Smooth muscle cell (in vitro differentiated cells): Measurements from ENCODE around the gene SYCP1. TPM values are rescaled to one million over a fixed set of nuclear protein-coding genes. Genes with fewer than 3 reads are reported as not detected.

Experiments used
- DNase-seq: peaks from one replicate; lab custom pipeline; 2025; ENCODE audit not compliant: unreplicated experiment; lab: John Stamatoyannopoulos, UW
- H2AFZ ChIP-seq: fragments of 200-600 bp; sonication (generic); 2 replicates; pipeline ENCODE4 v1.6.0; 2016; ENCODE audit warnings: antibody characterized with exemption, low read depth, mild to moderate bottlenecking
- H3F3A ChIP-seq: fragments of 200-600 bp; sonication (generic); 2 replicates; pipeline ENCODE4 v1.6.0; 2017; ENCODE audit warnings: antibody characterized with exemption, low read depth
- H3K27ac ChIP-seq: fragments of 200-600 bp; sonication (generic); 2 replicates; pipeline ENCODE4 v1.5.1; 2016; ENCODE audit warnings: low read depth, mild to moderate bottlenecking
- H3K27me3 ChIP-seq: fragments of 200-600 bp; sonication (generic); 2 replicates; pipeline ENCODE4 v1.6.1; 2016; ENCODE audit warnings: low read depth, mild to moderate bottlenecking
- H3K36me3 ChIP-seq: fragments of 200-600 bp; sonication (generic); 2 replicates; pipeline ENCODE4 v1.5.1; 2016; ENCODE audit warnings: low read depth
- H3K4me1 ChIP-seq: fragments of 200-600 bp; sonication (generic); 2 replicates; pipeline ENCODE4 v1.5.1; 2016; ENCODE audit warnings: low read depth
- H3K4me2 ChIP-seq: fragments of 200-600 bp; sonication (generic); 2 replicates; pipeline ENCODE4 v1.6.0; 2016; ENCODE audit warnings: mild to moderate bottlenecking
- H3K4me3 ChIP-seq: fragments of 200-600 bp; sonication (generic); 2 replicates; pipeline ENCODE4 v1.5.1; 2016; ENCODE audit warnings: mild to moderate bottlenecking
- H3K79me2 ChIP-seq: fragments of 200-600 bp; sonication (generic); 2 replicates; pipeline ENCODE4 v1.6.0; 2016; ENCODE audit warnings: low read depth, mild to moderate bottlenecking
- H3K9ac ChIP-seq: fragments of 200-600 bp; sonication (generic); 2 replicates; pipeline ENCODE4 v1.6.0; 2016; ENCODE audit warnings: low read depth
- H3K9me3 ChIP-seq: fragments of 200-600 bp; sonication (generic); replicated peaks from 2 replicates; pipeline ENCODE4 v1.5.1; 2016; ENCODE audit warnings: low read depth
- H4K20me1 ChIP-seq: fragments of 200-600 bp; sonication (generic); 2 replicates; pipeline ENCODE4 v1.6.0; 2016; ENCODE audit warnings: low read depth
- CTCF ChIP-seq: fragments of 200-600 bp; sonication (generic); IDR thresholded peaks from 2 replicates; pipeline ENCODE4 v1.5.1; 2017; ENCODE audit warnings: borderline replicate concordance, mild to moderate bottlenecking, antibody characterized with exemption; ENCODE audit not compliant: insufficient read depth, poor library complexity, severe bottlenecking
- WGBS: methylation state at CpG from one replicate; pipeline ENCODE4 v1.1.7; 2016; ENCODE audit warnings: low lambda C conversion rate; 5-methylcytosine and 5-hydroxymethylcytosine counted together
- polyA plus RNA-seq: library from polyadenylated mRNA; unstranded; fragments of >200 nt; fragmentation: Nextera tagmentation; extraction: Ambion mirVana; gene quantifications from 2 replicates; pipeline ENCODE4 v1.2.1, GENCODE V29; 2016
- total RNA-seq: library from RNA; depleted of rRNA; stranded (reverse); fragments of >200 nt; gene quantifications from 2 replicates; pipeline ENCODE4 v1.2.3, GENCODE V29; 2014

SYCP1 gene
- total and polyA plus RNA-seq, 2 experiments from 2014 or later = not detected

GRCh38 chr1:114927401-114927800, 72.7 kb downstream of the SYCP1 start:
- Histone ChIP-seq H3K4me2 (no peak overlapping the region), H2AFZ (no peak overlapping the region), H3K4me1 (no peaks in the 10 kb centered on the region), H3F3A (no peaks in the 10 kb centered on the region), H3K9ac (no peak overlapping the region), H3K36me3 (no peaks in the 10 kb centered on the region), H3K9me3 (no peaks in the 10 kb centered on the region), H3K79me2 (no peaks in the 10 kb centered on the region), H3K27me3 (no peaks in the 10 kb centered on the region), H3K4me3 (no peak overlapping the region), H4K20me1 (no peaks in the 10 kb centered on the region), H3K27ac (no peak overlapping the region)
- 82% methylated on average over 1 of the region's 1 CpG for WGBS
- DNase-seq = no peak
- no peak for TF ChIP-seq CTCF

- no peaks in the 10 kb centered on the region for H3K79me2 ChIP-seq
- H3K27me3 ChIP-seq = peaks cover 7% of the 10 kb centered on the region
- H3K4me3 ChIP-seq = no peak overlapping the region
- H3K36me3 ChIP-seq = no peaks in the 10 kb centered on the region
- H3F3A ChIP-seq = no peaks in the 10 kb centered on the region
- no peak overlapping the region for H2AFZ ChIP-seq
- H3K9ac ChIP-seq = no peak overlapping the region
- H3K27ac ChIP-seq = no peak overlapping the region
- no peak for DNase-seq
- H4K20me1 ChIP-seq = no peaks in the 10 kb centered on the region
- 100% methylated on average over 1 of the region's 1 CpG for WGBS
- TF ChIP-seq CTCF = peak; percentile 35
- H3K4me2 ChIP-seq = no peak overlapping the region
- no peaks in the 10 kb centered on the region for H3K4me1 ChIP-seq
- H3K9me3 ChIP-seq = no peaks in the 10 kb centered on the region
These were observed 101.9 kb downstream of the SYCP1 start for GRCh38 chr1:114956570-114956969.

GRCh38 chr1:114959423-114959822, 104.8 kb downstream of the SYCP1 start:
- H3K36me3 ChIP-seq = no peaks in the 10 kb centered on the region
- TF ChIP-seq CTCF = no peak
- H3K79me2 ChIP-seq = no peaks in the 10 kb centered on the region
- H3K4me2 ChIP-seq = no peak overlapping the region
- H3K4me3 ChIP-seq = no peak overlapping the region
- DNase-seq = no peak
- H3K9me3 ChIP-seq = no peaks in the 10 kb centered on the region
- no peaks in the 10 kb centered on the region for H3F3A ChIP-seq
- no peaks in the 10 kb centered on the region for H4K20me1 ChIP-seq
- no peak overlapping the region for H3K27ac ChIP-seq
- H3K9ac ChIP-seq = no peak overlapping the region
- H3K27me3 ChIP-seq = peaks cover 7% of the 10 kb centered on the region
- H3K4me1 ChIP-seq = no peaks in the 10 kb centered on the region
- H2AFZ ChIP-seq = no peak overlapping the region

GRCh38 chr1:114976891-114977290, 122.2 kb downstream of the SYCP1 start:
- Histone ChIP-seq H3K4me1 (no peaks in the 10 kb centered on the region), H3K9ac (no peak overlapping the region), H3F3A (no peaks in the 10 kb centered on the region), H3K9me3 (no peaks in the 10 kb centered on the region), H2AFZ (no peak overlapping the region), H3K27ac (no peak overlapping the region), H3K4me3 (no peak overlapping the region), H4K20me1 (no peaks in the 10 kb centered on the region), H3K79me2 (no peaks in the 10 kb centered on the region), H3K36me3 (no peaks in the 10 kb centered on the region), H3K4me2 (no peak overlapping the region), H3K27me3 (no peaks in the 10 kb centered on the region)
- DNase-seq = no peak
- TF ChIP-seq CTCF = no peak
- WGBS = 90% methylated on average over 1 of the region's 1 CpG
